ENCODE measurements around the gene DPF3. TPM values are rescaled to one million over a fixed set of nuclear protein-coding genes. Genes with fewer than 3 reads are reported as not detected.

DPF3 gene
- total RNA-seq, 4 donors from 2014 or later = 0.39 to 3.4 (median 1.6) TPM

GRCh38 chr14:72583316-72584272, 310.3 kb downstream of the DPF3 start:
- H3K4me1 ChIP-seq = no peaks in the 10 kb centered on the region
- no peaks in the 10 kb centered on the region for H3K27me3 ChIP-seq
- DNase-seq (ENCODE audit: low spot score in 2 of 2) = no peak
- WGBS = 79% methylated on average over 5 of the region's 5 CpGs
- H3K9me3 ChIP-seq = no peaks in the 10 kb centered on the region
- no peak for TF ChIP-seq POLR2AphosphoS5 (IDR thresholded peaks at IDR 0.05)
- TF ChIP-seq EP300 (IDR thresholded peaks at IDR 0.05) = no peak
- TF ChIP-seq POLR2A (IDR thresholded peaks at IDR 0.05) = no peak
- TF ChIP-seq CTCF (IDR thresholded peaks at IDR 0.05) = no peak
- H3K36me3 ChIP-seq = no peaks in the 10 kb centered on the region
- H3K4me3 ChIP-seq = no peak overlapping the region
- no peak overlapping the region for H3K27ac ChIP-seq

GRCh38 chr14:72582582-72582981, 311.3 kb downstream of the DPF3 start:
- TF ChIP-seq POLR2AphosphoS5 (IDR thresholded peaks at IDR 0.05) = no peak
- no peak for TF ChIP-seq CTCF (IDR thresholded peaks at IDR 0.05)
- TF ChIP-seq EP300 (IDR thresholded peaks at IDR 0.05) = no peak
- no peaks in the 10 kb centered on the region for H3K4me1 ChIP-seq
- 94% methylated on average over 1 of the region's 1 CpG for WGBS
- H3K36me3 ChIP-seq = no peaks in the 10 kb centered on the region
- no peak overlapping the region for H3K27ac ChIP-seq
- DNase-seq (ENCODE audit: low spot score in 2 of 2) = no peak
- H3K9me3 ChIP-seq = no peaks in the 10 kb centered on the region
- no peak overlapping the region for H3K4me3 ChIP-seq
- no peaks in the 10 kb centered on the region for H3K27me3 ChIP-seq

- TF ChIP-seq POLR2A (IDR thresholded peaks at IDR 0.05) (no peak), POLR2AphosphoS5 (IDR thresholded peaks at IDR 0.05) (no peak), EP300 (IDR thresholded peaks at IDR 0.05) (no peak), CTCF (IDR thresholded peaks at IDR 0.05) (no peak)
- no peak for DNase-seq (ENCODE audit: low spot score in 2 of 2)
Observed at GRCh38 chr14:72578514-72578913, 315.4 kb downstream of the DPF3 start.

GRCh38 chr14:72577521-72577920, 316.4 kb downstream of the DPF3 start:
- TF ChIP-seq POLR2AphosphoS5 (IDR thresholded peaks at IDR 0.05) (no peak), CTCF (IDR thresholded peaks at IDR 0.05) (no peak), EP300 (IDR thresholded peaks at IDR 0.05) (no peak), POLR2A (IDR thresholded peaks at IDR 0.05) (no peak)

More at GRCh38 chr14:72578514-72578913, 315.4 kb downstream of the DPF3 start:
- Histone ChIP-seq H3K27ac (no peak overlapping the region), H3K9me3 (no peaks in the 10 kb centered on the region), H3K27me3 (no peaks in the 10 kb centered on the region), H3K4me3 (no peak overlapping the region), H3K4me1 (peaks cover 5% of the 10 kb centered on the region), H3K36me3 (no peaks in the 10 kb centered on the region)
- 92% methylated on average over 5 of the region's 5 CpGs for WGBS

GRCh38 chr14:72576258-72576657, 317.6 kb downstream of the DPF3 start:
- WGBS = 58% methylated on average over 1 of the region's 1 CpG
- Histone ChIP-seq H3K27ac (no peak overlapping the region), H3K36me3 (no peaks in the 10 kb centered on the region), H3K27me3 (no peaks in the 10 kb centered on the region), H3K4me1 (peaks cover 5% of the 10 kb centered on the region), H3K4me3 (no peak overlapping the region), H3K9me3 (no peaks in the 10 kb centered on the region)
- no peak for DNase-seq (ENCODE audit: low spot score in 2 of 2)
- TF ChIP-seq POLR2AphosphoS5 (IDR thresholded peaks at IDR 0.05) = no peak
- no peak for TF ChIP-seq CTCF (IDR thresholded peaks at IDR 0.05)
- TF ChIP-seq EP300 (IDR thresholded peaks at IDR 0.05) = no peak
- TF ChIP-seq POLR2A (IDR thresholded peaks at IDR 0.05) = no peak

More at GRCh38 chr14:72577521-72577920, 316.4 kb downstream of the DPF3 start:
- WGBS = 88% methylated on average over 5 of the region's 5 CpGs
- DNase-seq (ENCODE audit: low spot score in 2 of 2) = no peak
- H3K36me3 ChIP-seq = no peaks in the 10 kb centered on the region
- no peak overlapping the region for H3K27ac ChIP-seq
- no peak overlapping the region for H3K4me3 ChIP-seq
- peaks cover 5% of the 10 kb centered on the region for H3K4me1 ChIP-seq
- H3K9me3 ChIP-seq = no peaks in the 10 kb centered on the region
- no peaks in the 10 kb centered on the region for H3K27me3 ChIP-seq

Measured in suprapubic skin (tissue), 4 donors.